GM10266 (cell line): Measurements from ENCODE around the gene GATA3.

Experiments used
- DNase-seq: peaks from one replicate; pipeline ENCODE4 v3.0.0; 2012; ENCODE audit errors: extremely low spot score
- CTCF ChIP-seq: IDR thresholded peaks from 2 replicates; pipeline ENCODE4 v1.5.1; 2012; ENCODE audit warnings: mild to moderate bottlenecking, low read depth; ENCODE audit not compliant: control insufficient read depth, insufficient read depth; ENCODE audit errors: missing control alignments

The GATA3 gene

GRCh38 chr10:8054494-8055407 lies at the start of gene GATA3:
Gene GATA3 (plus strand): TSS chr10:8054688. CDS start chr10:8055656, 968 bp downstream.
- peak; percentile 87 for DNase-seq
- TF ChIP-seq CTCF = no peak

- DNase-seq = no peak
- TF ChIP-seq CTCF = no peak
Measured at GRCh38 chr10:8006274-8006999, 48.1 kb upstream of the GATA3 start.

GRCh38 chr10:8009031-8009430 lies 45.5 kb upstream of the GATA3 start:
- DNase-seq = no peak
- TF ChIP-seq CTCF = no peak

GRCh38 chr10:8013006-8013405 lies 41.5 kb upstream of the GATA3 start:
- DNase-seq = no peak
- no peak for TF ChIP-seq CTCF

- DNase-seq = no peak
- TF ChIP-seq CTCF = no peak
Measured at GRCh38 chr10:8013619-8014018, 40.9 kb upstream of the GATA3 start.

GRCh38 chr10:8014649-8015048 lies 39.8 kb upstream of the GATA3 start:
- no peak for DNase-seq
- TF ChIP-seq CTCF = no peak

- no peak for TF ChIP-seq CTCF
- DNase-seq = no peak
Measured at GRCh38 chr10:8017277-8017676, 37.2 kb upstream of the GATA3 start.
